Upper lobe of right lung (tissue), 1 donor: ENCODE measurements around the gene PRKACA. TPM values are rescaled to one million over a fixed set of nuclear protein-coding genes. Genes with fewer than 3 reads are reported as not detected.

Experiments
- ATAC-seq: fragments of 200-7000 bp; cut with Tn5 transposase; one replicate; pipeline ENCODE4 v1.9.1; 2020; ENCODE audit warnings: mild to moderate bottlenecking, moderate library complexity
- DNase-seq: peaks from one replicate; pipeline ENCODE4 v3.0.0-alpha.2; 2020
- H3K27ac ChIP-seq: fragments of 200-600 bp; one replicate; pipeline ENCODE4 v1.8.0; 2022
- H3K27me3 ChIP-seq: fragments of 200-600 bp; one replicate; pipeline ENCODE4 v1.8.0; 2022; ENCODE audit warnings: mild to moderate bottlenecking
- H3K36me3 ChIP-seq: fragments of 200-600 bp; one replicate; pipeline ENCODE4 v1.8.0; 2022
- H3K4me1 ChIP-seq: fragments of 200-600 bp; one replicate; pipeline ENCODE4 v1.8.0; 2022
- H3K4me3 ChIP-seq: fragments of 200-600 bp; one replicate; pipeline ENCODE4 v1.8.0; 2022; ENCODE audit warnings: mild to moderate bottlenecking
- H3K9me3 ChIP-seq: fragments of 200-600 bp; one replicate; pipeline ENCODE4 v1.8.0; 2022
- CTCF ChIP-seq: fragments of 200-600 bp; IDR thresholded peaks from one replicate; pipeline ENCODE4 v1.8.0; 2022; ENCODE audit warnings: antibody characterized with exemption
- intact Hi-C: fragments of 100-400 bp; cut with DNase I; formaldehyde crosslinking; loops from one replicate; pipeline ENCODE4 v1.11.0; 2022
- total RNA-seq: library from RNA; stranded (reverse); fragmentation: NEBNext Ultra II Directional; extraction: Animal tissue kit (Norgen Biotek cat#: 25700); gene quantifications from one replicate; pipeline ENCODE4 v1.2.1, GENCODE V29; 2021
- donor health status: DM: no; HTN: yes; CAD: no; lungs with severe emphysema.

Gene PRKACA
- total RNA-seq, 1 donor from 2014 or later = 85.7 TPM

- DNase-seq = peak; percentile 76
Observed at GRCh38 chr19:14113762-14114414, 3.7 kb downstream of the PRKACA start.

GRCh38 chr19:14112809-14113385, 4.7 kb downstream of the PRKACA start:
- intact Hi-C loops = no loop called here
- H3K4me3 ChIP-seq = peak overlapping the region; percentile 21
- H3K27ac ChIP-seq = peak overlapping the region; percentile 80
- DNase-seq = no peak
- ATAC-seq = no peak
- TF ChIP-seq CTCF = no peak
- H3K4me1 ChIP-seq = peaks cover 41% of the 10 kb centered on the region
- no peaks in the 10 kb centered on the region for H3K9me3 ChIP-seq
- no peaks in the 10 kb centered on the region for H3K36me3 ChIP-seq
- H3K27me3 ChIP-seq = no peaks in the 10 kb centered on the region

More at GRCh38 chr19:14113762-14114414, 3.7 kb downstream of the PRKACA start:
- no peaks in the 10 kb centered on the region for H3K9me3 ChIP-seq
- no peak overlapping the region for H3K4me3 ChIP-seq
- H3K27me3 ChIP-seq = no peaks in the 10 kb centered on the region
- no peaks in the 10 kb centered on the region for H3K36me3 ChIP-seq
- peaks cover 44% of the 10 kb centered on the region for H3K4me1 ChIP-seq
- intact Hi-C loops = no loop called here
- TF ChIP-seq CTCF = peak; percentile 29
- no peak for ATAC-seq
- peak overlapping the region; percentile 80 for H3K27ac ChIP-seq

GRCh38 chr19:14112051-14112808, 5.3 kb downstream of the PRKACA start:
- peak; percentile 33 for ATAC-seq
- no peak for TF ChIP-seq CTCF

GRCh38 chr19:14111486-14111885, 6.1 kb downstream of the PRKACA start:
- ATAC-seq (no peak), DNase-seq (no peak)
- TF ChIP-seq CTCF = no peak
- Histone ChIP-seq H3K27ac (no peak overlapping the region), H3K4me1 (peaks cover 38% of the 10 kb centered on the region), H3K4me3 (no peak overlapping the region), H3K36me3 (peaks cover 3% of the 10 kb centered on the region), H3K9me3 (no peaks in the 10 kb centered on the region), H3K27me3 (no peaks in the 10 kb centered on the region)
- intact Hi-C loops = no loop called here

More at GRCh38 chr19:14112051-14112808, 5.3 kb downstream of the PRKACA start:
- no peaks in the 10 kb centered on the region for H3K27me3 ChIP-seq
- H3K36me3 ChIP-seq = no peaks in the 10 kb centered on the region
- no peak for DNase-seq
- peak overlapping the region; percentile 21 for H3K4me3 ChIP-seq
- peak overlapping the region; percentile 80 for H3K27ac ChIP-seq
- intact Hi-C loops = no loop called here
- peaks cover 41% of the 10 kb centered on the region for H3K4me1 ChIP-seq
- H3K9me3 ChIP-seq = no peaks in the 10 kb centered on the region

GRCh38 chr19:14110650-14111049, 6.9 kb downstream of the PRKACA start:
- intact Hi-C loops = no loop called here
- Histone ChIP-seq H3K27me3 (no peaks in the 10 kb centered on the region), H3K4me3 (no peak overlapping the region), H3K9me3 (no peaks in the 10 kb centered on the region), H3K36me3 (peaks cover 11% of the 10 kb centered on the region), H3K4me1 (peaks cover 29% of the 10 kb centered on the region), H3K27ac (no peak overlapping the region)
- DNase-seq (no peak), ATAC-seq (no peak)
- no peak for TF ChIP-seq CTCF
